OCI-LY1 (cell line): ENCODE measurements around the gene PLA2G2E.

Experiments
- H2AFZ ChIP-seq: fragments of 200-600 bp; sonication (generic), shearing (Covaris generic); 2 replicates; pipeline ENCODE4 v1.6.0; 2014; ENCODE audit warnings: antibody characterized with exemption, mild to moderate bottlenecking, low read length
- H3F3A ChIP-seq: fragments of 200-600 bp; sonication (generic), shearing (Covaris generic); 2 replicates; pipeline ENCODE4 v1.6.0; 2014; ENCODE audit warnings: mild to moderate bottlenecking, antibody characterized with exemption, low read length, moderate library complexity; ENCODE audit not compliant: insufficient read depth
- H3K27ac ChIP-seq: fragments of 200-600 bp; sonication (generic); 2 replicates; pipeline ENCODE4 v1.5.1; 2014; ENCODE audit warnings: low read length, mixed run types, mild to moderate bottlenecking, low read depth; ENCODE audit not compliant: poor library complexity, severe bottlenecking
- H3K27me3 ChIP-seq: fragments of 200-600 bp; sonication (generic); 2 replicates; pipeline ENCODE4 v1.6.0; 2014; ENCODE audit warnings: antibody characterized with exemption, mild to moderate bottlenecking, low read length, moderate library complexity; ENCODE audit not compliant: insufficient read depth
- H3K36me3 ChIP-seq: fragments of 200-600 bp; sonication (generic); 2 replicates; pipeline ENCODE4 v1.6.1; 2014; ENCODE audit warnings: mild to moderate bottlenecking, antibody characterized with exemption, low read length, moderate library complexity, mixed read lengths; ENCODE audit not compliant: insufficient read depth
- H3K4me1 ChIP-seq: fragments of 200-600 bp; sonication (generic); 2 replicates; pipeline ENCODE4 v1.5.1; 2014; ENCODE audit warnings: mild to moderate bottlenecking, low read length, moderate library complexity; ENCODE audit not compliant: insufficient read depth, severe bottlenecking
- H3K4me2 ChIP-seq: fragments of 200-600 bp; sonication (generic), shearing (Covaris generic); 2 replicates; pipeline ENCODE4 v1.6.1; 2014; ENCODE audit warnings: low read length
- H3K4me3 ChIP-seq: fragments of 200-600 bp; sonication (generic); 2 replicates; pipeline ENCODE4 v1.5.1; 2014; ENCODE audit warnings: low read length, low read depth, mild to moderate bottlenecking, mixed read lengths; ENCODE audit not compliant: poor library complexity, severe bottlenecking
- H3K79me2 ChIP-seq: fragments of 200-600 bp; shearing (Covaris generic); 2 replicates; pipeline ENCODE4 v1.6.1; 2016; ENCODE audit warnings: mixed run types, low read length, mixed read lengths; ENCODE audit not compliant: insufficient read depth
- H3K9ac ChIP-seq: fragments of 200-600 bp; sonication (generic), shearing (Covaris generic); 2 replicates; pipeline ENCODE4 v1.6.1; 2014; ENCODE audit warnings: mild to moderate bottlenecking, low read length, mixed read lengths
- H3K9me2 ChIP-seq: fragments of 200-600 bp; sonication (generic), shearing (Covaris generic); 2 replicates; pipeline ENCODE4 v1.6.1; 2014; ENCODE audit warnings: low read depth, mild to moderate bottlenecking, low read length, mixed read lengths
- H3K9me3 ChIP-seq: fragments of 200-600 bp; shearing (Covaris generic); 2 replicates; pipeline ENCODE4 v1.6.1; 2014; ENCODE audit warnings: low read length, mixed read lengths
- H4K20me1 ChIP-seq: fragments of 200-600 bp; sonication (generic), shearing (Covaris generic); 2 replicates; pipeline ENCODE4 v1.6.0; 2016; ENCODE audit warnings: mild to moderate bottlenecking, low read length; ENCODE audit not compliant: insufficient read depth
- CTCF ChIP-seq: fragments of 200-600 bp; sonication (generic), shearing (Covaris generic); IDR thresholded peaks from 2 replicates; pipeline ENCODE4 v1.5.1; 2017; ENCODE audit warnings: mild to moderate bottlenecking, antibody characterized with exemption, low read length, moderate library complexity, mixed read lengths
- EZH2 ChIP-seq: fragments of 200-600 bp; sonication (generic), shearing (Covaris generic); IDR thresholded peaks from 2 replicates; pipeline ENCODE4 v1.8.0; 2017; ENCODE audit warnings: borderline replicate concordance, mixed run types, mild to moderate bottlenecking, antibody characterized with exemption, low read length, moderate library complexity, mixed read lengths

Gene PLA2G2E

DNA sequence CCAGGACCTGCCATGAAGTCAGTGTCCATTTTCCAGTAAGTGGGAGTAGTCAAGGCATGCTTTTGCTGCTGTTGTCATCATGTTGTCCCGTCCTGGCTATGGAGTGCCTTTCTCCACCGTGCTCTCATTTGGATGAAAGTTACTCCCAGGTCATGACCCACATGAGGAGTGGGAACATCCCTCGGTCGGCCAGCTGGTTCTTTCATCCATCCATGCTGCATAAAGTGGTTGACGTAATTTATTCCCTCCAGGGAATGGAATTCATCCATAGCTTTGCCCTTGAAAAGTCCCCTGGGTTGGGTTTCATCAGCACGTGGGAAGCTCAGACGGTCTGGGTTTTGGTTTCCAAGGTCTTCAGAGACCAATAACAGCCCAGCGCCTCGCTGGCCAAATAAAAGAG lies 44.4 kb upstream of the PLA2G2E start:
- Histone ChIP-seq H3K9ac (no peak overlapping the region), H3K4me1 (no peaks in the 10 kb centered on the region), H4K20me1 (no peaks in the 10 kb centered on the region), H3K4me2 (no peak overlapping the region), H3K4me3 (no peak overlapping the region), H3K79me2 (no peaks in the 10 kb centered on the region), H3F3A (no peaks in the 10 kb centered on the region), H3K27me3 (0 out of 2 replicates have a peak, but pooled peaks cover 3% of the 10 kb centered on the region), H3K27ac (no peak overlapping the region), H2AFZ (no peak overlapping the region), H3K9me2 (no peaks in the 10 kb centered on the region), H3K9me3 (no peaks in the 10 kb centered on the region), H3K36me3 (no peaks in the 10 kb centered on the region)
- TF ChIP-seq CTCF (no peak), EZH2 (no peak)

DNA sequence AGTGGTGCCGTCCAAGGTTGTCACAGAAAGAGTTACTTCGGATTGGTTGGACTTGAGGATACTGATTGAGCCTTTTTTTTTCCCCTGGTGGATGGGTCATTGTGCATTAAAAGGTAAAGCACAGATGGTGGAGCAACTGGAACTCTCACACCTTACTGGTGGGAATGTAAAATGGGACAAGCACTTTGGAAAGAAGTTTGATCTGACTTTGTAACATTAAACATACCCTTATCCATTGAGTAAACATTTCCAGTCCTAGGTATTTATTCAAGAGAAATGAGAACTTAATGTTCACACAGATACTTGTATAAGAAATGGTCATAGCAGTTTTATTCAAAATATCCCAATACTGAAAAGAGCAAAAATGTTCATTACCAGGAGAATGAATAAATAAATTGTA lies 41.1 kb upstream of the PLA2G2E start:
- no peaks in the 10 kb centered on the region for H3K9me2 ChIP-seq
- no peaks in the 10 kb centered on the region for H3K79me2 ChIP-seq
- H3K4me2 ChIP-seq, result no peak overlapping the region
- no peaks in the 10 kb centered on the region for H4K20me1 ChIP-seq
- H3K36me3 ChIP-seq, result no peaks in the 10 kb centered on the region
- no peak for TF ChIP-seq EZH2
- no peak for TF ChIP-seq CTCF
- H3K4me1 ChIP-seq, result no peaks in the 10 kb centered on the region
- H3K27ac ChIP-seq, result no peak overlapping the region
- no peak overlapping the region for H3K9ac ChIP-seq
- no peak overlapping the region for H3K4me3 ChIP-seq
- H3K9me3 ChIP-seq, result no peaks in the 10 kb centered on the region
- H3K27me3 ChIP-seq, result 0 out of 2 replicates have a peak, but pooled peaks cover 3% of the 10 kb centered on the region
- H3F3A ChIP-seq, result no peaks in the 10 kb centered on the region
- H2AFZ ChIP-seq, result no peak overlapping the region

DNA sequence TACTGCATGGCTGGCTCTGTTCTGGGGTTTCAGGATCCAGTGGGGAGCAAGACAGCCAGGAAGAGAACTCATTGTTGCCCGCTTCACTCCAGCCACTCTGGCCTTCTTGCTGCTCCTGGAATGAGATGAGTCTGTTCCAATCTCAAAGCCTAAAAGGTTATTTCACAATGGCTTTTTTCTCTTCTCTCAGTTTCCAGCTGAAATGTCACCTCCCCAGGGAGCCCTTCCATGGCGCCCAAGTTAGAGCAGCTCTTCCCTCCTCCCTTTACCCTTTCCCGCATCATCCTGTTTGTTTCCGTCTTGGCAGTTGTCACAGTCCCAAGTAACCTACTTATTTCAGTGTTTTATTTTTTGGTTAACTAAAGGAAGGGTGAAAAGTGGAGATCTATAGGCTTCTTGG lies 40.2 kb upstream of the PLA2G2E start:
- Histone ChIP-seq H3K79me2 (no peaks in the 10 kb centered on the region), H3K4me2 (no peak overlapping the region), H3K9me3 (no peaks in the 10 kb centered on the region), H2AFZ (no peak overlapping the region), H3K27ac (no peak overlapping the region), H3K9ac (no peak overlapping the region), H3F3A (no peaks in the 10 kb centered on the region), H3K9me2 (no peaks in the 10 kb centered on the region), H3K4me3 (no peak overlapping the region), H4K20me1 (no peaks in the 10 kb centered on the region), H3K4me1 (no peaks in the 10 kb centered on the region), H3K36me3 (no peaks in the 10 kb centered on the region), H3K27me3 (0 out of 2 replicates have a peak, but pooled peaks cover 3% of the 10 kb centered on the region)
- no peak for TF ChIP-seq EZH2
- TF ChIP-seq CTCF, result no peak
